Colonic mucosa (tissue), 4 donors: ENCODE measurements around the gene ITPRID1. TPM values are rescaled to one million over a fixed set of nuclear protein-coding genes. Genes with fewer than 3 reads are reported as not detected.

Source experiments
- DNase-seq: peaks from one replicate; pipeline ENCODE4 v3.0.0-alpha.2; 2020
- H3K27ac ChIP-seq: fragments of 200-600 bp; one replicate; pipeline ENCODE4 v1.8.0; 2021
- H3K27me3 ChIP-seq: fragments of 200-600 bp; one replicate; pipeline ENCODE4 v1.8.0; 2021
- H3K36me3 ChIP-seq: fragments of 200-600 bp; one replicate; pipeline ENCODE4 v1.8.0; 2021
- H3K4me1 ChIP-seq: fragments of 200-600 bp; one replicate; pipeline ENCODE4 v1.8.0; 2021; ENCODE audit warnings: mild to moderate bottlenecking
- H3K4me3 ChIP-seq: fragments of 200-600 bp; one replicate; pipeline ENCODE4 v1.8.0; 2021
- H3K9ac ChIP-seq, 2 donors: one replicate each; pipeline ENCODE4 v1.7.0; 2013; ENCODE audit warnings: control low read depth in 2 of 2, low read depth in 2 of 2, low read length in 2 of 2
- H3K9me3 ChIP-seq: fragments of 200-600 bp; one replicate; pipeline ENCODE4 v1.8.0; 2021
- CTCF ChIP-seq: fragments of 200-600 bp; IDR thresholded peaks from one replicate; pipeline ENCODE4 v1.8.0; 2022; ENCODE audit warnings: antibody characterized with exemption, mild to moderate bottlenecking
- intact Hi-C: fragments of 100-400 bp; cut with DNase I; formaldehyde crosslinking; loops from one replicate; pipeline ENCODE4 v1.14.1; 2022
- total RNA-seq, 2 donors: library from RNA; stranded (reverse); fragmentation: NEBNext Ultra II Directional in 1 of 2; extraction: Animal tissue kit (Norgen Biotek cat#: 25700) in 1 of 2; gene quantifications; one replicate each; pipeline ENCODE4 v1.2.1, GENCODE V29; 2021
- donor health status: healthy.
- donor health status: DM: no; HTN: no; CAD: no.
- donor health status: DM: no; HTN: no; CAD: no.

Gene ITPRID1
- total RNA-seq, 2 donors from 2014 or later = 0.48 to 0.91 TPM

DNA sequence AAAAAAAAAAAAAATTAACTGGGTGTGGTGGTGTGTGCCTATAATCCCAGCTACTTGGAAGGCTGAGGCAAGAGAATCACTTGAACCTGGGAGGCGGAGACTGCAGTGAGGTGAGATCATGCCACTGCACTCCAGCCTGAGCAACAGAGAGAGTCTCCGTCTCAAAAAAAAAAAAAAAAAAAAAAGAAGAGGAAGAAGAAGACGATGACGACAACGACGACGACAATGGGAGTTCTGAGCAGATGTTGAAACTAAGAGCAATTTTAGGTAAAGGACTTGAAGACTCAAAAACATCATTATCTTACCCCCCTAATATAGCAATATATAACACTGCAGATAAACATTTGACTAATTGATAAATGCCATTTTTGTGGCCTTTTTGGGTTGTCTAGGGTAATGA lies 133.6 kb downstream of the ITPRID1 start:
- no peaks in the 10 kb centered on the region for H3K27me3 ChIP-seq
- no peaks in the 10 kb centered on the region for H3K4me1 ChIP-seq
- no peak overlapping the region for H3K27ac ChIP-seq
- intact Hi-C loops = no loop called here
- no peak for TF ChIP-seq CTCF
- no peak overlapping the region for H3K9ac ChIP-seq
- no peak overlapping the region for H3K4me3 ChIP-seq
- H3K36me3 ChIP-seq = no peaks in the 10 kb centered on the region
- H3K9me3 ChIP-seq = no peaks in the 10 kb centered on the region
- no peak for DNase-seq

GRCh38 chr7:31648288-31648687 lies 134.4 kb downstream of the ITPRID1 start:
- intact Hi-C loops = no loop called here
- Histone ChIP-seq H3K27ac (no peak overlapping the region), H3K36me3 (no peaks in the 10 kb centered on the region), H3K27me3 (no peaks in the 10 kb centered on the region), H3K4me1 (no peaks in the 10 kb centered on the region), H3K9ac (no peak overlapping the region), H3K4me3 (no peak overlapping the region), H3K9me3 (no peaks in the 10 kb centered on the region)
- no peak for TF ChIP-seq CTCF
- DNase-seq = no peak

GRCh38 chr7:31648880-31649279 lies 135.0 kb downstream of the ITPRID1 start:
- Histone ChIP-seq H3K4me1 (no peaks in the 10 kb centered on the region), H3K27ac (no peak overlapping the region), H3K9ac (no peak overlapping the region), H3K27me3 (no peaks in the 10 kb centered on the region), H3K36me3 (no peaks in the 10 kb centered on the region), H3K9me3 (no peaks in the 10 kb centered on the region), H3K4me3 (no peak overlapping the region)
- no peak for TF ChIP-seq CTCF
- DNase-seq = no peak
- intact Hi-C loops = no loop called here

- H3K36me3 ChIP-seq = no peaks in the 10 kb centered on the region
- no peak overlapping the region for H3K9ac ChIP-seq
- no peaks in the 10 kb centered on the region for H3K4me1 ChIP-seq
- DNase-seq = no peak
- no peak overlapping the region for H3K27ac ChIP-seq
- no peaks in the 10 kb centered on the region for H3K27me3 ChIP-seq
- TF ChIP-seq CTCF = no peak
- H3K9me3 ChIP-seq = no peaks in the 10 kb centered on the region
- H3K4me3 ChIP-seq = no peak overlapping the region
- intact Hi-C loops = no loop called here
These were observed 137.6 kb downstream of the ITPRID1 start for GRCh38 chr7:31651234-31652062.

- Histone ChIP-seq H3K9ac (no peak overlapping the region), H3K9me3 (no peaks in the 10 kb centered on the region), H3K4me1 (no peaks in the 10 kb centered on the region), H3K27me3 (no peaks in the 10 kb centered on the region), H3K4me3 (no peak overlapping the region), H3K36me3 (no peaks in the 10 kb centered on the region), H3K27ac (no peak overlapping the region)
- intact Hi-C loops = no loop called here
- DNase-seq = no peak
- no peak for TF ChIP-seq CTCF
These were observed 138.1 kb downstream of the ITPRID1 start for GRCh38 chr7:31652063-31652326.
